ENCODE results near the gene IMMP2L. TPM values are rescaled to one million over a fixed set of nuclear protein-coding genes. Genes with fewer than 3 reads are reported as not detected.

The IMMP2L gene
- total RNA-seq, 1 donor from 2014 or later, result 31.9 TPM

DNA sequence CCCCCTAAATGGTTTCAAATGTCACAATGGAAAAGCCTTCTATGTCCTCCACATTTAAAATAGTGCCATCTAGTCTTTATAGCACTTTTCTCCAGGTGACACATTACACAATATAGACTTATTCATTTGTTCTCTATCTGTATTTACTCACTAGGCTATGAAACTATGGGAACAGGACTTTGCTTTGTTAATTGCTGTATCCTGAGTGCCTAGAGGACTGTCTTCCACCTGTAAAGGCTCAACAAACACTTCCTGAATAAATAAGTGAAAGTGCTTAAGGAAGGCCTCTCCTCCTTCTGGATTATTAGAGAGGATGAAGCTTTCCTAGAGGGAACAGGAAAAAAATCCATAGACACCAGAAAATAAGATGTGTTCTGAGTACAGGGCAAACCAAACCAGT lies 868.9 kb downstream of the IMMP2L start:
- Mint-ChIP-seq H3K27ac (no peak overlapping the region), H3K27me3 (no peaks in the 10 kb centered on the region), H3K4me1 (no peaks in the 10 kb centered on the region), H3K4me3 (no peak overlapping the region), H3K9me3 (no peaks in the 10 kb centered on the region), H3K36me3 (ENCODE audit: low read depth) (no peaks in the 10 kb centered on the region)
- DNase-seq (no peak), ATAC-seq (ENCODE audit: low read depth) (no peak)
- intact Hi-C loops (cut with micrococcal nuclease), result no loop called here
- TF ChIP-seq, protein P1, sequence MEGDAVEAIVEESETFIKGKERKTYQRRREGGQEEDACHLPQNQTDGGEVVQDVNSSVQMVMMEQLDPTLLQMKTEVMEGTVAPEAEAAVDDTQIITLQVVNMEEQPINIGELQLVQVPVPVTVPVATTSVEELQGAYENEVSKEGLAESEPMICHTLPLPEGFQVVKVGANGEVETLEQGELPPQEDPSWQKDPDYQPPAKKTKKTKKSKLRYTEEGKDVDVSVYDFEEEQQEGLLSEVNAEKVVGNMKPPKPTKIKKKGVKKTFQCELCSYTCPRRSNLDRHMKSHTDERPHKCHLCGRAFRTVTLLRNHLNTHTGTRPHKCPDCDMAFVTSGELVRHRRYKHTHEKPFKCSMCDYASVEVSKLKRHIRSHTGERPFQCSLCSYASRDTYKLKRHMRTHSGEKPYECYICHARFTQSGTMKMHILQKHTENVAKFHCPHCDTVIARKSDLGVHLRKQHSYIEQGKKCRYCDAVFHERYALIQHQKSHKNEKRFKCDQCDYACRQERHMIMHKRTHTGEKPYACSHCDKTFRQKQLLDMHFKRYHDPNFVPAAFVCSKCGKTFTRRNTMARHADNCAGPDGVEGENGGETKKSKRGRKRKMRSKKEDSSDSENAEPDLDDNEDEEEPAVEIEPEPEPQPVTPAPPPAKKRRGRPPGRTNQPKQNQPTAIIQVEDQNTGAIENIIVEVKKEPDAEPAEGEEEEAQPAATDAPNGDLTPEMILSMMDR (IDR thresholded peaks at IDR 0.05), result no peak
- POLR2A ChIA-PET, result no interaction called here
- CTCF ChIA-PET, result no interaction called here

DNA sequence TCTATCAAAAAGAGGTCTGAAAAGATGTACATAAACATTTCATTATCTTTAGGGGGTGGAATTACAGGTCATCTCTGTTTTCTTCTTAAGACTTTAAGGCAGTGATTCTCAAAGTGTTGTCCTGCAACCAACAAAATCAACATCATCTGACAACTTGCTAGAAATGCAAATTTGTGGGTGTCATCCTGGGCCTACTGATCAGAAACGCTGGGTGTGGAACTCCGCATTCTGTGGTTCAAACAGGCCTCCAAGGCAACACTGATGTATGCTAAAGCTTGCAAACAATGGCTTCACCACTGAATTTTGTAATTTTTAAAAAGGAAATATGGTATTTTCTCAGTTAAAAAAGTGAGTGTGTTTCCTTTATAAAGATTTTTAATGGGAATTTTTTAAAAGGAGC lies 873.4 kb downstream of the IMMP2L start:
- ChIA-PET CTCF (no interaction called here), POLR2A (no interaction called here)
- Mint-ChIP-seq H3K27ac (no peak overlapping the region), H3K36me3 (ENCODE audit: low read depth) (no peaks in the 10 kb centered on the region), H3K9me3 (no peaks in the 10 kb centered on the region), H3K4me1 (no peaks in the 10 kb centered on the region), H3K4me3 (no peak overlapping the region), H3K27me3 (no peaks in the 10 kb centered on the region)
- TF ChIP-seq, protein P1 (IDR thresholded peaks at IDR 0.05), result no peak
- intact Hi-C loops (cut with micrococcal nuclease), result no loop called here
- DNase-seq (no peak), ATAC-seq (ENCODE audit: low read depth) (no peak)

DNA sequence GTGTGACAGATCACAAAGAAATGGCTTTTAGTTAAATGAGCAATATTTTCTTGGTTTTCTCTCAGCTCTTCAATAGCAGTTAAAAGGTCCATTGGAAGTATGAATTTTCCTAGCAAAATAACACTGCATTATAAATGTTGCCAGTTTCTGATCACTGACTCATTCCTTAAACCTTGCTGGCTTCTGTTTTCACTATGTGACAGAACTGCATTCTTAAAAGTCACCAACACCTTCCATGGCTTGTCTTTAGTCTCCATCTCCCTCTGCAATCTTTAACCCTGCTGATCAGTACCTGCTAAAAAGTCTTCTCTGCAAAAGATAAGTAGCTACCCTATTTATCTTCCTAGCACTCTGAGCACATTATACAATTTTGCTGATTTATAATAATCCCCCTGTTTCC lies 876.4 kb downstream of the IMMP2L start:
- H3K4me3 Mint-ChIP-seq, result no peak overlapping the region
- no peaks in the 10 kb centered on the region for H3K4me1 Mint-ChIP-seq
- H3K27me3 Mint-ChIP-seq, result no peaks in the 10 kb centered on the region
- intact Hi-C loops (cut with micrococcal nuclease), result no loop called here
- H3K36me3 Mint-ChIP-seq (ENCODE audit: low read depth), result no peaks in the 10 kb centered on the region
- ChIA-PET POLR2A (no interaction called here), CTCF (no interaction called here)
- DNase-seq, result no peak
- H3K27ac Mint-ChIP-seq, result no peak overlapping the region
- TF ChIP-seq, protein P1 (IDR thresholded peaks at IDR 0.05), result no peak
- no peaks in the 10 kb centered on the region for H3K9me3 Mint-ChIP-seq
- ATAC-seq (ENCODE audit: low read depth), result no peak

DNA sequence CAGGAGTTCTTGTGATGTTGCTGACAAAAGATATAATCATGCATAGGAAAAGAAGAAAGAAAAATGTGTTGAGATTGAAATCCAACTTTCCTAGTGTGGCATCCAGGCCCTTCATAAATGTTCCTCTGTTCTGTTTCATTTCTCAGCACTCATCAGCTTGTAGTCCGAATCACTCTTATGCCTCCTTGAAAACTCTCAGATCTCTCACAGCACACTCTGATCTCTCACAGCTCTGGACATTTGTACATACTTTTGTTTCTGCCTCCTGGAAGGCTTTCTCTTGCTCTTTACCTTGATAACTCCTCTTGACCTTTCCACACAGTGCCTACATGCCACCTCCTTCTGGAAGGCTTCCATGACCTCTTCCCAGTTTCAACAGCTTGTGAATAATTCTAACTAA lies 880.4 kb downstream of the IMMP2L start:
- H3K4me1 Mint-ChIP-seq, result no peaks in the 10 kb centered on the region
- ChIA-PET CTCF (no interaction called here), POLR2A (no interaction called here)
- TF ChIP-seq, protein P1 (IDR thresholded peaks at IDR 0.05), result no peak
- no peaks in the 10 kb centered on the region for H3K27me3 Mint-ChIP-seq
- DNase-seq (no peak), ATAC-seq (ENCODE audit: low read depth) (no peak)
- intact Hi-C loops (cut with micrococcal nuclease), result no loop called here
- no peak overlapping the region for H3K27ac Mint-ChIP-seq
- no peaks in the 10 kb centered on the region for H3K36me3 Mint-ChIP-seq (ENCODE audit: low read depth)
- no peaks in the 10 kb centered on the region for H3K9me3 Mint-ChIP-seq
- no peak overlapping the region for H3K4me3 Mint-ChIP-seq

DNA sequence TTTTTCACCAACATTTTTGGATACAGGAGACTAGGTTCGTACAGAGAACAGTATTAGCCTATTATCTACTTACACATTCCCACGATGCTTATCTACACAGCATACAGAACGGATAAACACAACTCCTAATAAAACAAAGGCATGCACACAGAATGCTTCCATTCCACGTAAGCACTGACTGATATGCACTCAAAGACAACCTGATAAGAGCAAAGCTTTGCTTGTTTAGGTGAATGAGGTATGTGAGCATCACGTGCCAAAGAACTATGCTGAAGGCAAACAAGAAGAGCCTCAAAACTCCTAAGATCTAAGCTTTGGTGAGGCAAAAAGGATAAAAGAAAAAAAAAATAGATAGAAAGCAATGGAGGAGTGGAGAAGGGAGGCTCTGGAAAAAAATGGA lies 884.9 kb downstream of the IMMP2L start:
- Mint-ChIP-seq H3K9me3 (peaks cover 19% of the 10 kb centered on the region), H3K4me1 (no peaks in the 10 kb centered on the region), H3K27me3 (no peaks in the 10 kb centered on the region), H3K4me3 (no peak overlapping the region), H3K27ac (no peak overlapping the region), H3K36me3 (ENCODE audit: low read depth) (peaks cover 7% of the 10 kb centered on the region)
- TF ChIP-seq, protein P1 (IDR thresholded peaks at IDR 0.05), result no peak
- intact Hi-C loops (cut with micrococcal nuclease), result no loop called here
- CTCF ChIA-PET, result no interaction called here
- DNase-seq (no peak), ATAC-seq (ENCODE audit: low read depth) (no peak)
- POLR2A ChIA-PET, result no interaction called here
